ENCODE measurements around the gene SLC6A11.

- TF ChIP-seq CREM (IDR thresholded peaks at IDR 0.05): peak; percentile 33; the same call in 1 of the 2 replicates
- TF ChIP-seq CREM (CRISPR knock-in tag; IDR thresholded peaks at IDR 0.05): no peak
- TF ChIP-seq ZKSCAN5 (CRISPR knock-in tag; IDR thresholded peaks at IDR 0.05): no peak
- no peak for TF ChIP-seq PAF1 (CRISPR knock-in tag; IDR thresholded peaks at IDR 0.05)
- TF ChIP-seq CHD4 (IDR thresholded peaks at IDR 0.05; ENCODE audit: borderline replicate concordance, low read length): peak; percentile 69; the same call in 1 of the 2 replicates
- TF ChIP-seq ZNF567 (CRISPR knock-in tag; IDR thresholded peaks at IDR 0.05; ENCODE audit: borderline replicate concordance): no peak
- TF ChIP-seq CENPX (CRISPR knock-in tag; IDR thresholded peaks at IDR 0.05): no peak
Measured at GRCh38 chr3:10855083-10855870, 39.2 kb downstream of the SLC6A11 start.

Measured in HepG2 (cell line).